ENCODE data around the gene MTRR.
A peak's percentile ranks its signal among the peaks of the same experiment; 100 is the strongest.

DNA sequence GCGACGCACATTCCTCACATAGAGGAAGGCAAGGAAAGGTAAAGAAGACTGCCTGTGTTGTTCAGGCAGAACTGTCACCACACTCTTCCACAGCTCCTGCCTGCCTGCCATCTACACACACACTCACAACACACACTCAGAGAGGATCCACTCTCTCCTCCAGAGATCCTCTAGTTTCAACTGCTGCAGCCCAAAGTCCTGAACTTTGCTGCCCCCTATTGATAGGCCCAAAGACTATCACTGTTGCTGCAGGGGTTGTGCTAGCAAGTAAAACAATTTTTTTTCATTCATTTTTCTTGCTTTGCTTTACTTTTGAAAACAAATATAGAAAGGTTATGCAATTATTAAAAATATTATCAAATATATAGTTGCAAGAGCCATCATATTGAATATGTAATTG is 12.1 kb upstream of the MTRR start:
- TF ChIP-seq EZH2phosphoT487 (IDR thresholded peaks at IDR 0.05; ENCODE audit: low read depth, severe bottlenecking, unreplicated experiment) = no peak
- TF ChIP-seq, protein P1, sequence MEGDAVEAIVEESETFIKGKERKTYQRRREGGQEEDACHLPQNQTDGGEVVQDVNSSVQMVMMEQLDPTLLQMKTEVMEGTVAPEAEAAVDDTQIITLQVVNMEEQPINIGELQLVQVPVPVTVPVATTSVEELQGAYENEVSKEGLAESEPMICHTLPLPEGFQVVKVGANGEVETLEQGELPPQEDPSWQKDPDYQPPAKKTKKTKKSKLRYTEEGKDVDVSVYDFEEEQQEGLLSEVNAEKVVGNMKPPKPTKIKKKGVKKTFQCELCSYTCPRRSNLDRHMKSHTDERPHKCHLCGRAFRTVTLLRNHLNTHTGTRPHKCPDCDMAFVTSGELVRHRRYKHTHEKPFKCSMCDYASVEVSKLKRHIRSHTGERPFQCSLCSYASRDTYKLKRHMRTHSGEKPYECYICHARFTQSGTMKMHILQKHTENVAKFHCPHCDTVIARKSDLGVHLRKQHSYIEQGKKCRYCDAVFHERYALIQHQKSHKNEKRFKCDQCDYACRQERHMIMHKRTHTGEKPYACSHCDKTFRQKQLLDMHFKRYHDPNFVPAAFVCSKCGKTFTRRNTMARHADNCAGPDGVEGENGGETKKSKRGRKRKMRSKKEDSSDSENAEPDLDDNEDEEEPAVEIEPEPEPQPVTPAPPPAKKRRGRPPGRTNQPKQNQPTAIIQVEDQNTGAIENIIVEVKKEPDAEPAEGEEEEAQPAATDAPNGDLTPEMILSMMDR (IDR thresholded peaks at IDR 0.05; ENCODE audit: poor library complexity) = peak; percentile 58

Data from hepatocyte (in vitro differentiated cells).